ENCODE results near the gene ATP5MC2. TPM values are rescaled to one million over a fixed set of nuclear protein-coding genes. Genes with fewer than 3 reads are reported as not detected.
"Not testable (repeated sequence)": the region's sequence is repeated elsewhere in the genome, so short reads cannot be mapped to it uniquely, and the experiment has no call there.

The ATP5MC2 gene
- 100 to 1,000 TPM; 481 to 659 TPM for total RNA-seq

- H3K36me3 ChIP-seq = peaks cover 24% of the 10 kb centered on the region
- H3K4me1 ChIP-seq = peaks cover 0 to 40% of the 10 kb centered on the region in 2 donors
- peak within 1 kb of the TSS; percentile 91 to 92 for H3K27ac ChIP-seq
- peak within 1 kb of the TSS; percentile 71 to 74 for H3K4me3 ChIP-seq
- TF ChIP-seq, protein P1, sequence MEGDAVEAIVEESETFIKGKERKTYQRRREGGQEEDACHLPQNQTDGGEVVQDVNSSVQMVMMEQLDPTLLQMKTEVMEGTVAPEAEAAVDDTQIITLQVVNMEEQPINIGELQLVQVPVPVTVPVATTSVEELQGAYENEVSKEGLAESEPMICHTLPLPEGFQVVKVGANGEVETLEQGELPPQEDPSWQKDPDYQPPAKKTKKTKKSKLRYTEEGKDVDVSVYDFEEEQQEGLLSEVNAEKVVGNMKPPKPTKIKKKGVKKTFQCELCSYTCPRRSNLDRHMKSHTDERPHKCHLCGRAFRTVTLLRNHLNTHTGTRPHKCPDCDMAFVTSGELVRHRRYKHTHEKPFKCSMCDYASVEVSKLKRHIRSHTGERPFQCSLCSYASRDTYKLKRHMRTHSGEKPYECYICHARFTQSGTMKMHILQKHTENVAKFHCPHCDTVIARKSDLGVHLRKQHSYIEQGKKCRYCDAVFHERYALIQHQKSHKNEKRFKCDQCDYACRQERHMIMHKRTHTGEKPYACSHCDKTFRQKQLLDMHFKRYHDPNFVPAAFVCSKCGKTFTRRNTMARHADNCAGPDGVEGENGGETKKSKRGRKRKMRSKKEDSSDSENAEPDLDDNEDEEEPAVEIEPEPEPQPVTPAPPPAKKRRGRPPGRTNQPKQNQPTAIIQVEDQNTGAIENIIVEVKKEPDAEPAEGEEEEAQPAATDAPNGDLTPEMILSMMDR (IDR thresholded peaks at IDR 0.05) = peak; percentile 97 to 99
- H3K9me3 ChIP-seq = no peaks in the 10 kb centered on the region
- H3K27me3 ChIP-seq = no peaks in the 10 kb centered on the region
- peak; percentile 98 for DNase-seq (ENCODE audit: low spot score)
Observed at GRCh38 chr12:53675701-53676607, at the start of gene ATP5MC2. Gene ATP5MC2 (minus strand): TSS chr12:53676083. CDS start chr12:53672614, 3,469 bp downstream.

DNA sequence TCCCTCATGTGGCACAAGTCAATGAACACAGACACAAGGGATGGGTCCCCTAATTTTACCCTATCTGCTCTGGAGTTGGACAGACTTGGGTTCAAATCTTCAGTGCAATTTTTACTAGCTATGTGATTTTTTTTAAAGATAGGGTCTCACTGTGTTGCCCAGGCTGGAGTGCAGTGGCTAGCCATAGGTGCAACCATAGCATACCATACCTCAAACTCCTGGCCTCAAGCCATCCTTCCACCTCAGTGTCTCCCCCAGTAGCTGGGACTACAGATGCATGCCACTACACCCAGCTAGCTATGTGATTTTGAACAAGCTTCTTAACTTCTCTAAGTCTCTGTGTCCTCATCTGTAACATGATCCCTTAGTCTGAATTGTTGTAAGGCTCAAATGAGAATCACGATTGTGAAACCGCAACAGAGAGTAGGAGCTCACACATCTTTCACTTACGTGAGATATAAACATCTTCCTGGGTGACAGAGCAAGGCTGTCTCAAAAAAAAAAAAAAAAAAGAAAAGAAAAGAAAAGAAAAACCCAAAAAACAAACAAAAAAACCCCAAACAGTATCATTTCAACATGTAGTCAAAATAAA lies 46.7 kb upstream of the ATP5MC2 start:
- no peak overlapping the region for H3K4me3 ChIP-seq

GRCh38 chr12:53720946-53721345 lies 45.1 kb upstream of the ATP5MC2 start:
- peaks cover 77% of the 10 kb centered on the region for H3K36me3 ChIP-seq
- no peak overlapping the region for H3K27ac ChIP-seq
- TF ChIP-seq, protein P1 (IDR thresholded peaks at IDR 0.05) = no peak
- DNase-seq (ENCODE audit: low spot score) = no peak
- H3K4me1 ChIP-seq = peaks cover 0 to 11% of the 10 kb centered on the region in 2 donors
- H3K9me3 ChIP-seq = no peaks in the 10 kb centered on the region
- no peaks in the 10 kb centered on the region for H3K27me3 ChIP-seq
- no peak overlapping the region for H3K4me3 ChIP-seq

More for the DNA sequence above, 46.7 kb upstream of the ATP5MC2 start:
- peaks cover 0 to 19% of the 10 kb centered on the region in 2 donors for H3K4me1 ChIP-seq
- peaks cover 62% of the 10 kb centered on the region for H3K36me3 ChIP-seq
- no peak for DNase-seq (ENCODE audit: low spot score)
- H3K27me3 ChIP-seq = no peaks in the 10 kb centered on the region
- H3K27ac ChIP-seq = no peak overlapping the region
- TF ChIP-seq, protein P1 (IDR thresholded peaks at IDR 0.05) = no peak
- H3K9me3 ChIP-seq = no peaks in the 10 kb centered on the region

- Histone ChIP-seq H3K27me3 (no peaks in the 10 kb centered on the region), H3K9me3 (no peaks in the 10 kb centered on the region), H3K4me3 (no peak overlapping the region), H3K36me3 (peaks cover 86% of the 10 kb centered on the region), H3K4me1 (no peaks in the 10 kb centered on the region), H3K27ac (no peak overlapping the region)
- no peak for DNase-seq (ENCODE audit: low spot score)
- TF ChIP-seq, protein P1 (IDR thresholded peaks at IDR 0.05) = no peak
Observed at GRCh38 chr12:53719649-53720048, 43.8 kb upstream of the ATP5MC2 start.

GRCh38 chr12:53718567-53718966 lies 42.7 kb upstream of the ATP5MC2 start:
- H3K4me3 ChIP-seq; H3K27me3 ChIP-seq; H3K4me1 ChIP-seq; H3K27ac ChIP-seq; DNase-seq (ENCODE audit: low spot score); H3K9me3 ChIP-seq: not testable (repeated sequence)
- H3K36me3 ChIP-seq = peaks cover 86% of the 10 kb centered on the region

DNA sequence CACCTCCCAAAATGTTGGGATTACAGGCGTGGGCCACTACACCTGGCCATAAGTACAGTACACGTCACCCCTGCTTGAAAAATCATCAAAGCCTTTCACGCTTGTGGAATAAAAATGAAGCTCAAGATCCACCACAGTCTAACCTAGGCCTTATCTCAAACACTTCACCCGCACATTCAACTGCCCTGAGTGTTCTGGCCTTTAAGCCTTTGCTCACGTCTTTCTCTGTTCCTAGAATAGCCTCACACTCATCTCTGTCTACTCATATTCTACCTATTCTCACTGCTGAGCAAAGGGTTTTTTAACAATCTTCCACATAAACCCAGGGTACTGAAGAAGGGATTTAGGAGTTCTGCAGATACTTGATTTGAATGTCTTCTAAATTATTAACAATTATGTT lies 41.4 kb upstream of the ATP5MC2 start:
- Histone ChIP-seq H3K36me3 (peaks cover 84% of the 10 kb centered on the region), H3K27me3 (no peaks in the 10 kb centered on the region), H3K27ac (peak overlapping the region; percentile 26 to 53), H3K4me1 (no peaks in the 10 kb centered on the region), H3K9me3 (no peaks in the 10 kb centered on the region), H3K4me3 (no peak overlapping the region)
- TF ChIP-seq, protein P1 (IDR thresholded peaks at IDR 0.05) = no peak
- no peak for DNase-seq (ENCODE audit: low spot score)

Measured in right atrium auricular region (tissue), 2 donors.